ENCODE results near the gene CRYBG1. TPM values are rescaled to one million over a fixed set of nuclear protein-coding genes. Genes with fewer than 3 reads are reported as not detected.

The CRYBG1 gene
- total and polyA plus RNA-seq, 2 of the 13 experiments (the other 11 are each of a cell fraction or from before 2014, with no cell fraction given): 10.1 to 21.9 TPM

- no peak for FAIRE-seq
- POLR2A ChIA-PET: no interaction called here
- peaks cover 14% of the 10 kb centered on the region; the same call in 1 of the 2 replicates for H3K4me1 ChIP-seq (ENCODE audit: insufficient read depth, low read length)
These were observed 164.8 kb downstream of the CRYBG1 start for GRCh38 chr6:106525107-106525881.

More at GRCh38 chr6:106525107-106525881, 164.8 kb downstream of the CRYBG1 start:
- Histone ChIP-seq H3K27ac (ENCODE audit: extremely low read length, insufficient read depth, low read length) (no peak overlapping the region), H3K36me3 (replicated peaks in 1 of 2; ENCODE audit: control insufficient read depth in 1 of 2, insufficient read depth in 2 of 2, low read length in 2 of 2) (peaks cover 2 to 43% of the 10 kb centered on the region in 2 experiments), H3K27me3 (ENCODE audit: control insufficient read depth in 1 of 2, insufficient read depth in 2 of 2, low read length in 2 of 2) (no peaks in the 10 kb centered on the region), H3K4me3 (replicated peaks in 1 of 3; ENCODE audit: insufficient read depth in 1 of 3, low read depth in 2 of 3, low read length in 3 of 3) (no peak overlapping the region), H4K20me1 (ENCODE audit: insufficient read depth, low read length) (no peaks in the 10 kb centered on the region), H3K79me2 (ENCODE audit: insufficient read depth, low read length) (peaks cover 15% of the 10 kb centered on the region), H2AFZ (ENCODE audit: low read length) (no peak overlapping the region), H3K9ac (ENCODE audit: insufficient read depth, low read depth, low read length) (no peak overlapping the region), H3K9me3 (ENCODE audit: low read length) (no peaks in the 10 kb centered on the region), H3K4me2 (ENCODE audit: low read depth, low read length) (no peak overlapping the region)
- DNase-seq (ENCODE audit: low spot score): no peak
- no peak for ATAC-seq
- in situ Hi-C loops (cut with HindIII; ENCODE audit: extremely low pct_ligation_motif_present, low pct_unique_long_range_greater_than_20kb): no loop called here
- no TSS peak for BruUV-seq (replicated peaks)
- WGBS (ENCODE audit: low lambda C conversion rate): 92% methylated on average over 7 of the region's 7 CpGs
- CTCF ChIA-PET (ENCODE audit: low intra/inter-chr PET ratio, low total read pairs): no interaction called here
- intact Hi-C loops (cut with micrococcal nuclease; ENCODE audit: unreplicated experiment): no loop called here
- no peak for TF ChIP-seq ZNF644 (CRISPR knock-in tag; IDR thresholded peaks at IDR 0.05; ENCODE audit: low read depth)
- TF ChIP-seq ZNF407 (CRISPR knock-in tag; IDR thresholded peaks at IDR 0.05; ENCODE audit: not compliant biosample characterization): no peak
- TF ChIP-seq ZNF350 (CRISPR knock-in tag; IDR thresholded peaks at IDR 0.05; ENCODE audit: borderline replicate concordance, low read depth): no peak
- TF ChIP-seq ERF (CRISPR knock-in tag; IDR thresholded peaks at IDR 0.05): no peak
- no peak for TF ChIP-seq NCOA1 (CRISPR knock-in tag; IDR thresholded peaks at IDR 0.05)
- TF ChIP-seq ZNF326 (CRISPR knock-in tag; IDR thresholded peaks at IDR 0.05; ENCODE audit: borderline replicate concordance): no peak
- TF ChIP-seq ZNF430 (CRISPR knock-in tag; IDR thresholded peaks at IDR 0.05): no peak
- no peak for TF ChIP-seq SATB2 (CRISPR knock-in tag; IDR thresholded peaks at IDR 0.05)
- no peak for TF ChIP-seq CREBL2 (CRISPR knock-in tag; IDR thresholded peaks at IDR 0.05; ENCODE audit: borderline replicate concordance)
- TF ChIP-seq ZNF335 (CRISPR knock-in tag; IDR thresholded peaks at IDR 0.05): no peak
- TF ChIP-seq GTF2F1 (IDR thresholded peaks at IDR 0.05; ENCODE audit: low read length): no peak
- TF ChIP-seq ZNF280B (CRISPR knock-in tag; IDR thresholded peaks at IDR 0.05; ENCODE audit: borderline replicate concordance): no peak
